ENCODE measurements around the gene TFPT.

Gene TFPT

DNA sequence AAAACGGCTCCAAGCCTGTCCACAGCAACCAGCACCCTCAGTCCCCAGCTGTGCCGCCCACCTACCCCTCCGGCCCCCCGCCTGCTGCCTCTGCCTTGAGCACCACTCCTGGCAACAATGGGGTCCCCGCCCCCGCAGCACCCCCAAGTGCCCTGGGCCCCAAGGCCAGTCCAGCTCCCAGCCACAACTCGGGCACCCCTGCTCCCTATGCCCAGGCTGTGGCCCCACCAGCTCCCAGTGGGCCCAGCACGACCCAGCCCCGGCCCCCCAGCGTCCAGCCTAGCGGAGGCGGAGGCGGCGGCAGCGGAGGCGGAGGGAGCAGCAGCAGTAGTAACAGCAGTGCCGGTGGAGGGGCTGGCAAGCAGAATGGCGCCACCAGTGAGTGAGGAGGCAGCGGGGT is 32.7 kb upstream of the TFPT start:
- DNase-seq (ENCODE audit: low read depth): no peak
- H3K4me3 ChIP-seq (ENCODE audit: control insufficient read depth, low read depth, low read length): no peak overlapping the region
- TF ChIP-seq CTCF (conservative IDR thresholded peaks at IDR 0.05; ENCODE audit: control insufficient read depth, insufficient read depth, low read depth, low read length): no peak

GRCh38 chr19:54147676-54148075 is 32.2 kb upstream of the TFPT start:
- TF ChIP-seq CTCF (conservative IDR thresholded peaks at IDR 0.05; ENCODE audit: control insufficient read depth, insufficient read depth, low read depth, low read length): no peak
- no peak overlapping the region for H3K4me3 ChIP-seq (ENCODE audit: control insufficient read depth, low read depth, low read length)
- peak; percentile 69 for DNase-seq (ENCODE audit: low read depth)

DNA sequence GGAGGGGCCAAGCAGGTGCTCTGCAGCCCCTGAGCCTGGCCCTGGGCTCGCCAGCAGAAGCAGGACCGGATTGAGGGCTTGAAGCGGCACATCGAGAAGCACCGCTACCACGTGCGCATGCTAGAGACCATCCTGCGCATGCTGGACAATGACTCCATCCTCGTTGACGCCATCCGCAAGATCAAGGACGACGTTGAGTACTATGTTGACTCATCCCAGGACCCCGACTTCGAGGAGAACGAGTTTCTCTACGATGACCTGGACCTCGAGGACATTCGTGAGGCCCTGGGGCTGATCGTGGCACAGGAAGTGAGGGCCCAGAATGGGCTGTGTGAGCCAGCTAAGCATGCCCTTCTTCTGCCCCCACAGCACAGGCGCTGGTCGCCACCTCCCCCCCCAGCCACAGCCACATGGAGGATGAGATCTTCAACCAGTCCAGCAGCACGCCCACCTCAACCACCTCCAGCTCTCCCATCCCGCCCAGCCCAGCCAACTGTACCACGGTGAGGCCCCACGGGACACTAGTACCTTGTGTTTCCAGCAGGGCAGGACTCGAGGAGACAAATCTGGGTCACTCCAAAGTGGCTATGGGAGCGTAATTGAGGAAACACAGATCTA is 30.2 kb upstream of the TFPT start:
- no peak for TF ChIP-seq CTCF (conservative IDR thresholded peaks at IDR 0.05; ENCODE audit: control insufficient read depth, insufficient read depth, low read depth, low read length)
- no peak overlapping the region for H3K4me3 ChIP-seq (ENCODE audit: control insufficient read depth, low read depth, low read length)
- DNase-seq (ENCODE audit: low read depth): no peak

DNA sequence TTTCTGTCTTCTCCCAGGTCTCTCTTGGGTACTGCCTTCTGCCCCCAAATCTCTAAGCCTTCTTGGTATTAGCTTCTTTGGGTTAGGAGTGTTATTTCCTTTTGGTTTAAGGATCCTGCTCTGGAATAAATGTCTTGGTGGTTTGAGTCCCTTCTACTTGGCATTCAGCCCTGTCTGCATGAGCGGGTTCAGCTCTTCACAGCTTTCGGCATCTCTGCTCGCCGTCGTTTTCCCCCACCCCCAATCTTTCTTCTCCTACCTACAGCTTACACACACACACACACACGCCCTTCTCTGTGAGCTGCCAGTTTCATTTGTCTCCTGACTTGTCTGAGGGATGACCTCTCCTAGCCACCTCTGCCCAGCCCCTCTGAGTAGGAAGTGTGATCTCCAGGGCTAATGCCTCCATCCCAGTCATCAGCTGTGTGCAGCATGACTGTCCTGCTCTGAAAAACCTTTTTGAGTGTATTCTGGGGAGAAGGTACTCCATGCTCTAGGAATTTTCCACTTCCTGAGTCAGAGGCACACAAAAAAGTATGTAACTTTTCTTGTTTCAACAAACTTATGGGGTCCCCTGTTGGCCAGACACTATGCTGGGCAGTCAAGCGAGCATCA is 26.8 kb upstream of the TFPT start:
- no peak for TF ChIP-seq CTCF (conservative IDR thresholded peaks at IDR 0.05; ENCODE audit: control insufficient read depth, insufficient read depth, low read depth, low read length)
- no peak overlapping the region for H3K4me3 ChIP-seq (ENCODE audit: control insufficient read depth, low read depth, low read length)
- DNase-seq (ENCODE audit: low read depth): no peak

- peak; percentile 79 for DNase-seq (ENCODE audit: low read depth)
- no peak overlapping the region for H3K4me3 ChIP-seq (ENCODE audit: control insufficient read depth, low read depth, low read length)
- TF ChIP-seq CTCF (conservative IDR thresholded peaks at IDR 0.05; ENCODE audit: control insufficient read depth, insufficient read depth, low read depth, low read length): no peak
Measured at GRCh38 chr19:54141356-54141755, 25.9 kb upstream of the TFPT start.

GRCh38 chr19:54138489-54139256 is 23.2 kb upstream of the TFPT start:
- no peak for TF ChIP-seq CTCF (conservative IDR thresholded peaks at IDR 0.05; ENCODE audit: control insufficient read depth, insufficient read depth, low read depth, low read length)
- no peak for DNase-seq (ENCODE audit: low read depth)
- peak overlapping the region; percentile 68 for H3K4me3 ChIP-seq (ENCODE audit: control insufficient read depth, low read depth, low read length)

Measured in fibroblast of mammary gland (primary cell).